ENCODE data around the gene ATF4.
A peak's percentile ranks its signal among the peaks of the same experiment; 100 is the strongest.

Gene ATF4

DNA sequence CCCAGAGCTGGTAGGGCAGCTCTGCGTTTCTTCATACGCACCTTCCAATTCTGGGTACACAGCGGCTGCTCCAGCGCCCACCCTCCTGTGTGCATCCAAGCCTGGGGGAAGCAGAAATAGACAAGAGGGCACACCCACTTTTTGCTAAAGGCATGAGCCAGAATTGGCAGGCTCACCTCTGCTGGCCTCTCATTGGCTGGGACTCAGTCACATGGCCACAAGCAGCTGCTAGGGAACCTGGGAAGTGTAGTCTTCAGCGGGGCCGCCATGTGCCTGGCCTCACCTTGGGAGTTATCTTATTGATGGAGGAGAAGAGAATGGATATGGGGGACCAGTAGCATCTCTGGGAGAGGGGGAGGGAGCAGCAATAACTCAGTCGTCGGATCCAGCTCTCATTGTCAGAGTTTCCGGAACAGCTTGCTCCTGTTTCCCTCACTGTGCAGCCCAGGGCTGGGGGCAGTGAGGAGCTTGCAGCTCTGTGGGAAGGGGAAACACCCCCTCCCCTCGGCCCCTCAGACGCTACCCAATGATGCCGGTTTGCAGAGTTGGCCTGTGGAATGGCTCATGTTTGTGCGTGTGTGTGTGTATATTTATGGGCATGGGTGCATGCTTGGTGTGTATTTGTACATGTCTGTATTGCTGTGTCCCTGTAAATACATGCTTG, 30.1 kb upstream of the ATF4 start:
- peak; percentile 95 for FAIRE-seq
- TF ChIP-seq POLR2AphosphoS5 (IDR thresholded peaks at IDR 0.05; ENCODE audit: low read depth, low read length) (no peak), TAF1 (IDR thresholded peaks at IDR 0.05; ENCODE audit: borderline replicate concordance, low read depth, low read length) (no peak), POLR2A (IDR thresholded peaks at IDR 0.05; ENCODE audit: low read depth, low read length) (no peak)
- DNase-seq (ENCODE audit: insufficient read length), result peak; percentile 92

DNA sequence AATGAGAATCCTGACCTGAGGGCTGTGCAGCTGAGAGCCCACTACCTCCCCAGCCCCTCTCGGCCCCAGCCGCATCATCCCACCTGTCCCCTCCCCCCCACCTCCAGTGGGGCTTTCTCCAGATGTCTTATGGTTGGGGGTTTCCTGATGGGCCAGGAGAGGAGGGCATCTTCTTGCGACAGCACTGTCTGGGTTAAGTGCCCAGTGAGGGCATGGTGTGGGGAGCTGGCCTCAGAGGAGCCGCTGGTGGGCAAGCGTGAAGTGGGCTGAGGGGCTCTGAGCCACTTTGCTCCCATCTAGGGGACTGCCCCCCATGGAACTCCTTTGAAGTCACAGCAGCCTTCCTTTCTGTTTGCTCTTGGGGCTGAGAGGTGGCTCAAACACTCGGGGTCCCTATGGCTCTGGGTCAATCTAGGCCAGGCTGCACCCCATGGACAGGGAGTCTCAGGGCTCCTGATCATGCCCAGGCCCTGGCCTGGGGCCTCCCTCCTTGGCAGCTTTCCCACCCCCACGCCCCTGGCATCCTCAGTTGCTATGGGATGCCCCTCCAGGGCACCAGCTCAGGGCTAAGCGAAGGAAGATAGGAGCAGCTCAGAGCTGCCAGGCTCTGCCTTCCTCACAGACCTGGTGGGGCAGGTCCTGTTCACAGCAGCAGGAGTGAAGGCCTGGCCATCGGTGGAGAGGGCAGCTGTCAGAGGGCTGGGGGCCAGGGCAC, 29.2 kb upstream of the ATF4 start:
- no peak for DNase-seq (ENCODE audit: insufficient read length)

GRCh38 chr22:39491696-39492095, 28.7 kb upstream of the ATF4 start:
- no peak for TF ChIP-seq POLR2AphosphoS5 (IDR thresholded peaks at IDR 0.05; ENCODE audit: low read depth, low read length)
- TF ChIP-seq TAF1 (IDR thresholded peaks at IDR 0.05; ENCODE audit: borderline replicate concordance, low read depth, low read length), result no peak
- no peak for TF ChIP-seq POLR2A (IDR thresholded peaks at IDR 0.05; ENCODE audit: low read depth, low read length)
- FAIRE-seq, result no peak
- no peak for DNase-seq (ENCODE audit: insufficient read length)

More for the DNA sequence above, 29.2 kb upstream of the ATF4 start:
- TF ChIP-seq POLR2AphosphoS5 (IDR thresholded peaks at IDR 0.05; ENCODE audit: low read depth, low read length) (no peak), POLR2A (IDR thresholded peaks at IDR 0.05; ENCODE audit: low read depth, low read length) (no peak), TAF1 (IDR thresholded peaks at IDR 0.05; ENCODE audit: borderline replicate concordance, low read depth, low read length) (no peak)
- FAIRE-seq, result no peak

- FAIRE-seq (no peak), DNase-seq (ENCODE audit: insufficient read length) (no peak)
- no peak for TF ChIP-seq TAF1 (IDR thresholded peaks at IDR 0.05; ENCODE audit: borderline replicate concordance, low read depth, low read length)
- TF ChIP-seq POLR2A (IDR thresholded peaks at IDR 0.05; ENCODE audit: low read depth, low read length), result no peak
- no peak for TF ChIP-seq POLR2AphosphoS5 (IDR thresholded peaks at IDR 0.05; ENCODE audit: low read depth, low read length)
Observed at GRCh38 chr22:39492186-39492585, 28.2 kb upstream of the ATF4 start.

GRCh38 chr22:39493759-39494158, 26.6 kb upstream of the ATF4 start:
- FAIRE-seq, result no peak
- TF ChIP-seq POLR2A (IDR thresholded peaks at IDR 0.05; ENCODE audit: low read depth, low read length) (no peak), TAF1 (IDR thresholded peaks at IDR 0.05; ENCODE audit: borderline replicate concordance, low read depth, low read length) (no peak), POLR2AphosphoS5 (IDR thresholded peaks at IDR 0.05; ENCODE audit: low read depth, low read length) (no peak)
- DNase-seq (ENCODE audit: insufficient read length), result no peak

DNA sequence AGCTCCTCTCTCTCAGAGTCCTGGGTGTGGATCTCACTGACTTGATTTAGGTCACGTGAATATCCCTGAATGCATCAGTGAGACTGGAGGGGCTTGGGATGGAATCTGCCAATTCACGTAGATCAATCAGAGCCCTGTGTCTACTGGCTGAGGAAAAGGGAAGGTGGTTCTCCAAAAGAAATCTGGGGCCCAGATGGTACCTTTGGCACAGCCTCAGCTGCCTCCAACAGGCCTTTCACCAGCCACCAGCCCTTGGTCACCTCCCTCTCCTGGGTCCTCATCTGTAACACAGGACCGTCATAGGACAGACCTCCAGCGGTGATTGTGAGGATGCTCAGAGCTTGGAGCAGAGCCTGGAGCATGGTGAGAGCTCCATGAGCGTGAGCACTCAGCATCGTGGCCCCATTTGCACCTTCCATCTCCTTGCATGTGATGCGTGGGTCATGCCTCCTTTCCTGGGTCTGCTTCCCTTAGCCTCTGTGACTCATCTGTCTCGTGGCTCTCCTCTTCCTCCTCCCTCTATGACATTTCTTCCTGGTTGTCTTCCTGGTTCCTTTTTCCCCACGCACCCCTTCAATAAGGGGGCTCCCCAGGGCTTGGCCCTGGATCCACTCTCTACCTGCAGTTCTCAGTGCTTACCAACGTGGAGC, 25.8 kb upstream of the ATF4 start:
- FAIRE-seq (no peak), DNase-seq (ENCODE audit: insufficient read length) (no peak)
- TF ChIP-seq POLR2A (IDR thresholded peaks at IDR 0.05; ENCODE audit: low read depth, low read length) (no peak), TAF1 (IDR thresholded peaks at IDR 0.05; ENCODE audit: borderline replicate concordance, low read depth, low read length) (no peak), POLR2AphosphoS5 (IDR thresholded peaks at IDR 0.05; ENCODE audit: low read depth, low read length) (no peak)

GRCh38 chr22:39496131-39496838, 24.1 kb upstream of the ATF4 start:
- FAIRE-seq, result peak; percentile 77
- DNase-seq (ENCODE audit: insufficient read length), result no peak
- TF ChIP-seq POLR2AphosphoS5 (IDR thresholded peaks at IDR 0.05; ENCODE audit: low read depth, low read length) (no peak), POLR2A (IDR thresholded peaks at IDR 0.05; ENCODE audit: low read depth, low read length) (no peak), TAF1 (IDR thresholded peaks at IDR 0.05; ENCODE audit: borderline replicate concordance, low read depth, low read length) (no peak)

DNA sequence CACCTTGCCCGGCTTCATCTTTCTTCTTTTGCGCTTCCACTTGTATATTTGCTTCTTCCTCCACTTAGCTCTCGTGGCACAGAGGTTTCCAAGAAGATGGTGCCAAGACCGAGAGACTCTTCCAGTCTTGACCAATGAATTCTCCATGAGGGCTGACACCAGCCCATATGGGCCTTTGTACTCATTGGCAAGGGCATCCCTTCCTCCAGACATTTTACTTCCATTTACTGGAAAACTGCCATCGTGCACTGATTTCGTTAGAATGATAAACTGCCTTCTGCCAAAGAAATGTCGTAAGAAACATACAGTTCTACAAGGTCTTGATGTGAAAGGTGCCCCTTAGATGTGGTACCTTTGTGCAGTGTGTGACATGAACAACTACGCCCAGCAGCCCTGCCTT, 22.9 kb upstream of the ATF4 start:
- TF ChIP-seq TAF1 (IDR thresholded peaks at IDR 0.05; ENCODE audit: borderline replicate concordance, low read depth, low read length) (no peak), POLR2A (IDR thresholded peaks at IDR 0.05; ENCODE audit: low read depth, low read length) (no peak), POLR2AphosphoS5 (IDR thresholded peaks at IDR 0.05; ENCODE audit: low read depth, low read length) (no peak)
- DNase-seq (ENCODE audit: insufficient read length), result no peak
- FAIRE-seq, result no peak

- no peak for TF ChIP-seq POLR2AphosphoS5 (IDR thresholded peaks at IDR 0.05; ENCODE audit: low read depth, low read length)
- TF ChIP-seq POLR2A (IDR thresholded peaks at IDR 0.05; ENCODE audit: low read depth, low read length), result no peak
- no peak for TF ChIP-seq TAF1 (IDR thresholded peaks at IDR 0.05; ENCODE audit: borderline replicate concordance, low read depth, low read length)
- DNase-seq (ENCODE audit: insufficient read length), result no peak
- no peak for FAIRE-seq
Observed at GRCh38 chr22:39498368-39498767, 22.0 kb upstream of the ATF4 start.

GRCh38 chr22:39498802-39499201, 21.6 kb upstream of the ATF4 start:
- no peak for FAIRE-seq
- no peak for DNase-seq (ENCODE audit: insufficient read length)
- TF ChIP-seq POLR2AphosphoS5 (IDR thresholded peaks at IDR 0.05; ENCODE audit: low read depth, low read length) (no peak), POLR2A (IDR thresholded peaks at IDR 0.05; ENCODE audit: low read depth, low read length) (no peak), TAF1 (IDR thresholded peaks at IDR 0.05; ENCODE audit: borderline replicate concordance, low read depth, low read length) (no peak)

DNA sequence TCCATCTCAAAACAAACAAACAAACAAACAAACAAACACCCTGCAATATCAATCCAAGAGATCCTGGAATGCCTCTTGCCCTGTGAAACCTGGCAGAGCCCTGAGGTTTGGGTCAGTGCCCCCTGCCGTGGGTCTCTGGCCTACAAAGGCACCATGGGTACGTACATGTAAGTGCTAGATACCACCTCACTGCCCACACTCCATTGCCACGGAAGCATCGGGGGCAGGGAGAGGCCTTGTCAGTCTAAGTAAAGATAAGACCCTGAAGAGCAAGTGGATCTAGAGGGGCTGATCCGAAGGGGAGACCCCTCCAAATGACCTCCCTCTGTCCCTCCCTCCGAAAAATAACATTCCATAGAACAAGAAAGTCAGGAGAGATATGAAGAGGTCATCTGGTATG, 20.3 kb upstream of the ATF4 start:
- FAIRE-seq (no peak), DNase-seq (ENCODE audit: insufficient read length) (no peak)
- TF ChIP-seq POLR2AphosphoS5 (IDR thresholded peaks at IDR 0.05; ENCODE audit: low read depth, low read length), result no peak
- TF ChIP-seq TAF1 (IDR thresholded peaks at IDR 0.05; ENCODE audit: borderline replicate concordance, low read depth, low read length), result no peak
- TF ChIP-seq POLR2A (IDR thresholded peaks at IDR 0.05; ENCODE audit: low read depth, low read length), result no peak

All from GM12892 (cell line).